OCI-LY7 (cell line): Measurements from ENCODE around the gene ZMAT5. TPM values are rescaled to one million over a fixed set of nuclear protein-coding genes. Genes with fewer than 3 reads are reported as not detected.

Experiments used
- BruUV-seq: library from RNA; stranded (reverse); fragments of 400-500 nt; replicated peaks from 2 replicates; lab custom pipeline; 2021; lab: Mats Ljungman, UMichigan
- CTCF ChIA-PET: fragments of 300-600 bp; sonication (Branson Sonifier 250); formaldehyde crosslinking; loops from one replicate; lab custom pipeline; 2022; ENCODE audit warnings: antibody characterized with exemption; ENCODE audit not compliant: unreplicated experiment; lab: Charles Lee
- POLR2A ChIA-PET: fragments of 300-600 bp; sonication (Branson Sonifier 250); formaldehyde crosslinking; loops from one replicate; lab custom pipeline; 2022; ENCODE audit warnings: antibody characterized with exemption; lab: Charles Lee
- DNase-seq: peaks from one replicate; pipeline ENCODE4 v3.0.0-alpha.2; 2015; ENCODE audit warnings: low spot score
- H2AFZ ChIP-seq: fragments of 200-600 bp; sonication (generic), shearing (Covaris generic); 2 replicates; pipeline ENCODE4 v1.6.1; 2014; ENCODE audit warnings: mild to moderate bottlenecking, antibody characterized with exemption, low read length, moderate library complexity
- H3K27ac ChIP-seq: fragments of 200-600 bp; sonication (generic); 2 replicates; pipeline ENCODE4 v1.5.1; 2014; ENCODE audit warnings: mixed run types, low read depth, mild to moderate bottlenecking, moderate library complexity, low read length, inconsistent platforms; ENCODE audit not compliant: poor library complexity, severe bottlenecking
- H3K36me3 ChIP-seq: fragments of 200-600 bp; sonication (generic); 2 replicates; pipeline ENCODE4 v1.6.1; 2014; ENCODE audit warnings: mild to moderate bottlenecking, antibody characterized with exemption, low read length, moderate library complexity, mixed read lengths; ENCODE audit not compliant: insufficient read depth
- H3K4me1 ChIP-seq: fragments of 200-600 bp; sonication (generic); 2 replicates; pipeline ENCODE4 v1.5.1; 2014; ENCODE audit warnings: mild to moderate bottlenecking, low read length; ENCODE audit not compliant: insufficient read depth, poor library complexity, severe bottlenecking
- H3K4me2 ChIP-seq: fragments of 200-600 bp; sonication (generic); 2 replicates; pipeline ENCODE4 v1.6.1; 2014; ENCODE audit warnings: mild to moderate bottlenecking, low read length
- H3K4me3 ChIP-seq: fragments of 200-600 bp; sonication (generic); 2 replicates; pipeline ENCODE4 v1.5.1; 2014; ENCODE audit warnings: mild to moderate bottlenecking, low read depth, low read length; ENCODE audit not compliant: poor library complexity, severe bottlenecking
- H3K79me2 ChIP-seq: fragments of 200-600 bp; sonication (generic); 2 replicates; pipeline ENCODE4 v1.6.1; 2016; ENCODE audit warnings: low read depth, mild to moderate bottlenecking, low read length, moderate library complexity, mixed read lengths; ENCODE audit not compliant: insufficient read depth
- H3K9me2 ChIP-seq: fragments of 200-600 bp; sonication (generic); 2 replicates; pipeline ENCODE4 v1.6.1; 2016; ENCODE audit warnings: mild to moderate bottlenecking, low read length, mixed read lengths; ENCODE audit not compliant: insufficient read depth
- H3K9me3 ChIP-seq: fragments of 200-600 bp; sonication (generic); 2 replicates; pipeline ENCODE4 v1.6.1; 2014; ENCODE audit warnings: mild to moderate bottlenecking, mixed run types, low read length, mixed read lengths
- H4K20me1 ChIP-seq: fragments of 200-600 bp; sonication (generic); 2 replicates; pipeline ENCODE4 v1.6.1; 2014; ENCODE audit warnings: mild to moderate bottlenecking, antibody characterized with exemption, low read length, moderate library complexity, mixed read lengths; ENCODE audit not compliant: insufficient read depth
- CTCF ChIP-seq: fragments of 200-600 bp; sonication (generic); conservative IDR thresholded peaks from 2 replicates; pipeline ENCODE4 v1.5.1; 2014; ENCODE audit warnings: mild to moderate bottlenecking, antibody characterized with exemption, low read length, moderate library complexity, mixed read lengths
- EZH2phosphoT487 ChIP-seq: fragments of 200-600 bp; sonication (generic); IDR thresholded peaks from 2 replicates; pipeline ENCODE4 v1.6.1; 2018; ENCODE audit warnings: low read depth, borderline replicate concordance, mild to moderate bottlenecking, mixed run types, antibody characterized with exemption, low read length, moderate library complexity, mixed read lengths
- intact Hi-C: fragments of 100-400 bp; cut with micrococcal nuclease; formaldehyde crosslinking; loops from one replicate; pipeline ENCODE4 v1.10.0; 2022; ENCODE audit not compliant: unreplicated experiment
- total RNA-seq, 2 experiments: library from RNA; depleted of rRNA in 1 of 2; stranded (reverse); fragments of >200 nt in 1 of 2; shearing (Covaris generic) in 1 of 2; gene quantifications; 2 replicates each; pipeline ENCODE4 v1.2.3, GENCODE V29; 2014 to 2022

ZMAT5 gene
- total RNA-seq, 2 experiments from 2014 or later, result 19.1 to 21.2 TPM

- Histone ChIP-seq H3K36me3 (peaks cover 89% of the 10 kb centered on the region), H4K20me1 (no peaks in the 10 kb centered on the region), H3K79me2 (no peaks in the 10 kb centered on the region), H2AFZ (no peak overlapping the region), H3K27ac (no peak overlapping the region), H3K4me1 (peaks cover 11% of the 10 kb centered on the region), H3K9me3 (no peaks in the 10 kb centered on the region), H3K4me3 (no peak overlapping the region), H3K4me2 (no peak overlapping the region), H3K9me2 (no peaks in the 10 kb centered on the region)
- ChIA-PET CTCF (no interaction called here), POLR2A (interaction anchor here (0.7 kb wide), 1 partner anchor 171 kb away, joined by 3 read pairs; no protein-coding TSS in a partner anchor)
- no peak for TF ChIP-seq CTCF
- no peak for TF ChIP-seq EZH2phosphoT487
- DNase-seq, result no peak
- intact Hi-C loops, result no loop called here
- BruUV-seq, result no TSS peak
Observed at GRCh38 chr22:29803190-29803589, 36.4 kb upstream of the ZMAT5 start.

GRCh38 chr22:29801796-29802195, 35.0 kb upstream of the ZMAT5 start:
- H3K79me2 ChIP-seq, result no peaks in the 10 kb centered on the region
- H4K20me1 ChIP-seq, result no peaks in the 10 kb centered on the region
- H3K4me2 ChIP-seq, result no peak overlapping the region
- ChIA-PET POLR2A (interaction anchor here (0.7 kb wide), 1 partner anchor 20 kb away, joined by 3 read pairs; no protein-coding TSS in a partner anchor), CTCF (no interaction called here)
- TF ChIP-seq EZH2phosphoT487 (no peak), CTCF (no peak)
- H3K9me2 ChIP-seq, result no peaks in the 10 kb centered on the region
- H3K4me1 ChIP-seq, result peaks cover 24% of the 10 kb centered on the region
- H3K4me3 ChIP-seq, result no peak overlapping the region
- H3K36me3 ChIP-seq, result peaks cover 86% of the 10 kb centered on the region
- no peak overlapping the region for H2AFZ ChIP-seq
- no peak for DNase-seq
- H3K27ac ChIP-seq, result no peak overlapping the region
- no TSS peak for BruUV-seq
- intact Hi-C loops, result no loop called here
- no peaks in the 10 kb centered on the region for H3K9me3 ChIP-seq

- H4K20me1 ChIP-seq, result no peaks in the 10 kb centered on the region
- TF ChIP-seq EZH2phosphoT487 (no peak), CTCF (no peak)
- H3K9me3 ChIP-seq, result no peaks in the 10 kb centered on the region
- H3K36me3 ChIP-seq, result peaks cover 86% of the 10 kb centered on the region
- peaks cover 26% of the 10 kb centered on the region for H3K4me1 ChIP-seq
- BruUV-seq, result no TSS peak
- intact Hi-C loops, result no loop called here
- H3K4me2 ChIP-seq, result no peak overlapping the region
- H3K4me3 ChIP-seq, result no peak overlapping the region
- H3K9me2 ChIP-seq, result no peaks in the 10 kb centered on the region
- H2AFZ ChIP-seq, result no peak overlapping the region
- no peaks in the 10 kb centered on the region for H3K79me2 ChIP-seq
- POLR2A ChIA-PET, result no interaction called here
- no peak overlapping the region for H3K27ac ChIP-seq
- DNase-seq, result no peak
- CTCF ChIA-PET, result no interaction called here
Observed at GRCh38 chr22:29801153-29801552, 34.3 kb upstream of the ZMAT5 start.
